CD14-positive monocyte (primary cell): Measurements from ENCODE around the gene APOBEC2. TPM values are rescaled to one million over a fixed set of nuclear protein-coding genes. Genes with fewer than 3 reads are reported as not detected.

Experiments used
- DNase-seq, 3 donors: peaks; one replicate each; pipeline ENCODE4 v3.0.0-alpha.2; 2011 to 2022
- H2AFZ ChIP-seq: 2 replicates; pipeline ENCODE4 v1.6.0; 2012; ENCODE audit warnings: mild to moderate bottlenecking, low read depth, low read length, inconsistent platforms; ENCODE audit not compliant: insufficient read depth, poor library complexity, severe bottlenecking
- H3K27ac ChIP-seq, 2 donors: 1 replicate in 1 of 2; 2 replicates in 1 of 2; pipeline ENCODE4 v1.5.1; 2012 to 2013; ENCODE audit warnings: low read length in 2 of 2, control low read depth in 1 of 2, inconsistent platforms in 1 of 2, low read depth in 1 of 2, mild to moderate bottlenecking in 1 of 2
- H3K27me3 ChIP-seq, 2 donors: one replicate each; pipeline versions ENCODE4 v1.6.0 to v1.6.1; 2011 to 2013; ENCODE audit warnings: low read length in 2 of 2; ENCODE audit not compliant: control insufficient read depth in 2 of 2, insufficient read depth in 2 of 2
- H3K36me3 ChIP-seq, 2 donors: replicated peaks in 1 of 2; 1 replicate in 1 of 2; 2 replicates in 1 of 2; pipeline versions ENCODE4 v1.5.1 to v1.6.1; 2012 to 2013; ENCODE audit warnings: low read length in 2 of 2, control low read depth in 1 of 2, inconsistent platforms in 1 of 2, mild to moderate bottlenecking in 1 of 2; ENCODE audit not compliant: insufficient read depth in 2 of 2, control insufficient read depth in 1 of 2
- H3K4me1 ChIP-seq, 2 donors: 1 replicate in 1 of 2; 2 replicates in 1 of 2; pipeline versions ENCODE4 v1.5.1 to v1.6.1; 2012 to 2013; ENCODE audit warnings: low read length in 2 of 2, control low read depth in 1 of 2, inconsistent platforms in 1 of 2, mild to moderate bottlenecking in 1 of 2, moderate library complexity in 1 of 2; ENCODE audit not compliant: insufficient read depth in 2 of 2, control insufficient read depth in 1 of 2
- H3K4me2 ChIP-seq: replicated peaks from 2 replicates; pipeline ENCODE3; 2012; ENCODE audit warnings: low read length, moderate library complexity, mild to moderate bottlenecking; ENCODE audit not compliant: poor library complexity, severe bottlenecking; ENCODE audit errors: extremely low read depth
- H3K4me3 ChIP-seq, 3 experiments: fragments of 200-600 bp in 1 of 3; sonication (generic) in 1 of 3; replicated peaks in 1 of 3; 1 replicate in 2 of 3; 2 replicates in 1 of 3; pipeline ENCODE4 v1.5.1; 2011 to 2013; ENCODE audit warnings: low read length in 3 of 3, mild to moderate bottlenecking in 3 of 3, control low read depth in 2 of 3, low read depth in 2 of 3, inconsistent platforms in 1 of 3, moderate library complexity in 1 of 3
- H3K79me2 ChIP-seq: 2 replicates; pipeline ENCODE4 v1.6.0; 2012; ENCODE audit warnings: mild to moderate bottlenecking, control low read depth, inconsistent platforms, low read length, moderate library complexity; ENCODE audit not compliant: insufficient read depth
- H3K9ac ChIP-seq: 2 replicates; pipeline ENCODE4 v1.6.0; 2017; ENCODE audit warnings: low read length, mild to moderate bottlenecking; ENCODE audit not compliant: insufficient read depth, poor library complexity, severe bottlenecking
- H3K9me3 ChIP-seq, 2 donors: replicated peaks in 1 of 2; 1 replicate in 1 of 2; 2 replicates in 1 of 2; pipeline versions ENCODE4 v1.5.1 to v1.6.1; 2012 to 2013; ENCODE audit warnings: low read length in 2 of 2, control low read depth in 1 of 2; ENCODE audit not compliant: control insufficient read depth in 1 of 2, insufficient read depth in 1 of 2
- H4K20me1 ChIP-seq: 2 replicates; pipeline ENCODE4 v1.6.0; 2012; ENCODE audit warnings: mild to moderate bottlenecking, low read length, control low read depth, moderate library complexity; ENCODE audit not compliant: insufficient read depth
- H3K27ac Mint-ChIP-seq, 7 donors: one replicate each; pipeline ENCODE4 v1.8.0; 2020; ENCODE audit warnings: mild to moderate bottlenecking in 7 of 7, mixed read lengths in 7 of 7, moderate library complexity in 6 of 7, inconsistent platforms in 2 of 7
- H3K27me3 Mint-ChIP-seq, 3 donors: one replicate each; pipeline ENCODE4 v1.8.0; 2021 to 2022; ENCODE audit warnings: low read depth in 3 of 3, mild to moderate bottlenecking in 3 of 3, mixed read lengths in 3 of 3, moderate library complexity in 3 of 3, inconsistent platforms in 1 of 3
- H3K36me3 Mint-ChIP-seq, 2 donors: one replicate each; pipeline ENCODE4 v1.8.0; 2020; ENCODE audit warnings: mixed read lengths in 2 of 2, inconsistent platforms in 1 of 2, mild to moderate bottlenecking in 1 of 2
- H3K4me1 Mint-ChIP-seq: one replicate; pipeline ENCODE4 v1.8.0; 2020; ENCODE audit warnings: mild to moderate bottlenecking, mixed read lengths
- H3K4me3 Mint-ChIP-seq, 2 donors: one replicate each; pipeline ENCODE4 v1.8.0; 2020; ENCODE audit warnings: mild to moderate bottlenecking in 2 of 2, mixed read lengths in 2 of 2, moderate library complexity in 1 of 2
- H3K9me3 Mint-ChIP-seq, 7 donors: one replicate each; pipeline ENCODE4 v1.8.0; 2020 to 2022; ENCODE audit warnings: mixed read lengths in 7 of 7, mild to moderate bottlenecking in 6 of 7, moderate library complexity in 6 of 7, inconsistent platforms in 2 of 7
- WGBS: methylation state at CpG from one replicate; pipeline ENCODE4 v1.1.5; 2013; ENCODE audit warnings: missing lambda C conversion rate; ENCODE audit not compliant: insufficient coverage; 5-methylcytosine and 5-hydroxymethylcytosine counted together
- intact Hi-C, 2 donors: fragments of 100-400 bp; cut with micrococcal nuclease; formaldehyde crosslinking; loops; one replicate each; pipeline versions ENCODE4 v1.15.0 to v1.15.1; 2023
- polyA plus RNA-seq, 3 donors: library from polyadenylated mRNA; depleted of rRNA in 1 of 3; unstranded in 2 of 3; stranded (reverse) in 1 of 3; fragments of 300-500 nt in 2 of 3; fragments of >200 nt in 1 of 3; fragmentation: Illumina TruSeq in 2 of 3; gene quantifications; 1 replicate in 2 of 3; 2 replicates in 1 of 3; pipeline ENCODE4 v1.2.3, GENCODE V29; 2012 to 2021
- TF ChIP-seq, protein P1 (sequence below): fragments of 200-600 bp; IDR thresholded peaks from one replicate; pipeline ENCODE4 v1.8.0; 2022; ENCODE audit warnings: antibody characterized with exemption, mild to moderate bottlenecking

APOBEC2 gene
- polyA plus RNA-seq, 3 donors, result 0.14 to 0.42 TPM; not detected in 1

DNA sequence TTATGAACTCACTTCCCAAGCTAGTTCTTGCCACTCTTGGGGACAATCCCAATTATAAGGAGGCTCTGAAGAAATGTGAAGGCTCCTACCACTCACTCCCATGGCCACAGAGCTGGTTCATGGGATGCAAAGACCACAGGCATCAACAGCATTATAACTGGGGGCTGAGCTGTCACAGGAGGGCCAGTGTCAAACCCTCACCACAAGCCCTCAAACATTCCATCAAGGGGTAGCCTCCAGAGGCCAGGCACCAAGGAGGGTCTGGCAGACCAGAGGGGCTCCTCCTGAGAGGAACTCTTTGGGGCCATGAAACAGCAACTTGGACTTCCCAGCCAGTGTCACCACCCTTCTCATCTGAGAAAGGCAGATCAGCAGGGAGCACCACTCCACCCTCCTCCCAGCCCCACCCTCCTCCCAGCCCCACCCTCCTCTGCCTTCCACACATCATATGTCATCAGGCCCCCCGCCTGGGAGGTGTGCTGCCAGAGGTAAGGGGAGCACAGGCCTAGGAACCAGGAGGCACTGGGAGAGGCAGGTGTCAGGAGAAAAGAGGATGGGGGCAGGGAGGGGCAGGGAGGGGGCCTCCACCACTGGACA lies 12.0 kb upstream of the APOBEC2 start:
- Mint-ChIP-seq H3K27ac (no peak overlapping the region), H3K4me1 (peaks cover 8% of the 10 kb centered on the region), H3K9me3 (no peaks in the 10 kb centered on the region), H3K36me3 (no peaks in the 10 kb centered on the region), H3K27me3 (peaks cover 0 to 6% (median 2%) of the 10 kb centered on the region in 3 donors), H3K4me3 (no peak overlapping the region)
- intact Hi-C loops, result no loop called here
- no peaks in the 10 kb centered on the region for H3K79me2 ChIP-seq
- H3K27me3 ChIP-seq, result no peaks in the 10 kb centered on the region
- no peaks in the 10 kb centered on the region for H3K9me3 ChIP-seq
- H2AFZ ChIP-seq, result no peak overlapping the region
- H3K4me2 ChIP-seq, result no peak overlapping the region
- H3K9ac ChIP-seq, result no peak overlapping the region
- no peaks in the 10 kb centered on the region for H4K20me1 ChIP-seq
- no peak overlapping the region for H3K4me3 ChIP-seq
- no peak for DNase-seq
- TF ChIP-seq, protein P1, sequence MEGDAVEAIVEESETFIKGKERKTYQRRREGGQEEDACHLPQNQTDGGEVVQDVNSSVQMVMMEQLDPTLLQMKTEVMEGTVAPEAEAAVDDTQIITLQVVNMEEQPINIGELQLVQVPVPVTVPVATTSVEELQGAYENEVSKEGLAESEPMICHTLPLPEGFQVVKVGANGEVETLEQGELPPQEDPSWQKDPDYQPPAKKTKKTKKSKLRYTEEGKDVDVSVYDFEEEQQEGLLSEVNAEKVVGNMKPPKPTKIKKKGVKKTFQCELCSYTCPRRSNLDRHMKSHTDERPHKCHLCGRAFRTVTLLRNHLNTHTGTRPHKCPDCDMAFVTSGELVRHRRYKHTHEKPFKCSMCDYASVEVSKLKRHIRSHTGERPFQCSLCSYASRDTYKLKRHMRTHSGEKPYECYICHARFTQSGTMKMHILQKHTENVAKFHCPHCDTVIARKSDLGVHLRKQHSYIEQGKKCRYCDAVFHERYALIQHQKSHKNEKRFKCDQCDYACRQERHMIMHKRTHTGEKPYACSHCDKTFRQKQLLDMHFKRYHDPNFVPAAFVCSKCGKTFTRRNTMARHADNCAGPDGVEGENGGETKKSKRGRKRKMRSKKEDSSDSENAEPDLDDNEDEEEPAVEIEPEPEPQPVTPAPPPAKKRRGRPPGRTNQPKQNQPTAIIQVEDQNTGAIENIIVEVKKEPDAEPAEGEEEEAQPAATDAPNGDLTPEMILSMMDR, result no peak
- no peaks in the 10 kb centered on the region for H3K4me1 ChIP-seq
- H3K36me3 ChIP-seq, result no peaks in the 10 kb centered on the region
- H3K27ac ChIP-seq, result no peak overlapping the region
- no CpG with 5 or more reads among the region's 1 CpG for WGBS

DNA sequence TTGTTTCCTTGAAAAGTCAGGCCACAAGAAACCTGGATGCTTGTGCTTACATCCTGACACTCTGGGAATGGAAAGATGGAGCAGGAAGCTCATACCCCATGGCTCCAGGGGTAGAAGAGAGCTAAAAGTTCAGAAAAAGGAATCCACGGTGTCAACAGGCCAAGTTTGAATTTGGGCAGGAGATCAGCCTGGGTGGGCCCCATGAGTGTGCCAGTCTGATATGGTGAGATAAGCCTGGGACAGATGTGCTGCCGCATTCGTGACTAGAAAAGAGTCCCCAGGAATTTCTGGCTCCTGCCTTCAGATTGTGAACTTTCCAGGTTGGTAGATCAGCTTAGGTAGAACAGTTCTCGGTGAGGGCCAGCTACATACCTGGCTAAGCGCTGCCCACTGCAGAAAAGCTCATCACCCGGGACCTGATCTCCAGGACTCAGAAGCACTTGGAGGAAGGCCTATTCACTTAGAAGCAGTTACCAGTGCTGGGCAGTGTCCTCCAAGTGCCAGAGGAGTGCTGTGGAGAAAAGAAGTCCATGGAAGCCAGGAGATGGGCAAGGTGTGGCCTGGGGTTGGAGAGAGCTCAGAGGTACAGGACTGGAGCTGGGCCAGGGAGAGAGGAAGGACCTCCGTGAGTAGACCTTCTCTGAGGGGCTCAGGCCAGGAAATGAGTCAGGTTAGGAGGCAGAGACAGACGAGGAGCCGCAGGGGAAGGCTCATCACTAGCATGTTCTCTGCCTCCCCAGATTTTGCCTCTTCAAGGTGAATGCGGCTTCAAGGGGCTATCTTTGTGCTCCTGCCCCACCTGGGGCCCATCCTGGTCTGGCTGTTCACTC lies 10.6 kb upstream of the APOBEC2 start, which contains the start of gene TSPO2:
Gene TSPO2 (plus strand): TSS at position 242 of the 830 bp plus-strand sequence. CDS start 519 bp downstream, at position 761.
- Histone ChIP-seq H3K4me3 (no peak within 1 kb of the TSS), H3K36me3 (no peaks in the 10 kb centered on the region), H3K27ac (no peak within 1 kb of the TSS), H3K79me2 (no peaks in the 10 kb centered on the region), H3K9me3 (no peaks in the 10 kb centered on the region), H4K20me1 (no peaks in the 10 kb centered on the region), H2AFZ (no peak within 1 kb of the TSS), H3K27me3 (no peaks in the 10 kb centered on the region), H3K4me1 (no peaks in the 10 kb centered on the region), H3K9ac (no peak within 1 kb of the TSS), H3K4me2 (no peak within 1 kb of the TSS)
- no peak for DNase-seq
- no peak within 1 kb of the TSS for H3K27ac Mint-ChIP-seq
- peaks cover 0 to 4% (median 2%) of the 10 kb centered on the region in 3 donors for H3K27me3 Mint-ChIP-seq
- H3K4me3 Mint-ChIP-seq, result no peak within 1 kb of the TSS
- TF ChIP-seq, protein P1, result no peak
- H3K4me1 Mint-ChIP-seq, result peaks cover 8% of the 10 kb centered on the region
- 73% methylated on average over 10 of the region's 10 CpGs for WGBS
- H3K36me3 Mint-ChIP-seq, result no peaks in the 10 kb centered on the region
- no peaks in the 10 kb centered on the region for H3K9me3 Mint-ChIP-seq
- intact Hi-C loops, result no loop called here
